GM10266 (cell line): ENCODE results near the gene LCLAT1.

Experiments
- DNase-seq: peaks from one replicate; pipeline ENCODE4 v3.0.0; 2012; ENCODE audit errors: extremely low spot score
- CTCF ChIP-seq: IDR thresholded peaks from 2 replicates; pipeline ENCODE4 v1.5.1; 2012; ENCODE audit warnings: mild to moderate bottlenecking, low read depth; ENCODE audit not compliant: control insufficient read depth, insufficient read depth; ENCODE audit errors: missing control alignments

The LCLAT1 gene

DNA sequence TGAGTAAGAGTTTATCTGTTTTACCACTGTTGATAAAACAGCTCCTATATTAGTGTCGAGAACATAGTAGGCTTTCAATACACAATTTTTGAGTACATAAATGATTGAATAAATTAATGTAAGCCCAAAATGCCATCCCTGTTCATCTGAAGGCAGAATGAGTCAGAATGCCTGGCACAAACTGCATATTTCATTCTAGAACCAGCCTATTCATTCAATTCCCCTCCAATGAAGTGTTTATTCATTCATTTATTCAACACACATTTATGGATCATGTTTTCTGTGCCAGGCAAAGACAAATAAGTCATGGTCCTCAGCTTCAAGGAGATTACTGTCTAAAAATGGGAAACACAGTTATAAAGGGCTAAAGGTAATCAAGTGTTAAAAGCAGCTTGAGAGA lies 22.8 kb upstream of the LCLAT1 start:
- no peak for TF ChIP-seq CTCF
- DNase-seq, result no peak

DNA sequence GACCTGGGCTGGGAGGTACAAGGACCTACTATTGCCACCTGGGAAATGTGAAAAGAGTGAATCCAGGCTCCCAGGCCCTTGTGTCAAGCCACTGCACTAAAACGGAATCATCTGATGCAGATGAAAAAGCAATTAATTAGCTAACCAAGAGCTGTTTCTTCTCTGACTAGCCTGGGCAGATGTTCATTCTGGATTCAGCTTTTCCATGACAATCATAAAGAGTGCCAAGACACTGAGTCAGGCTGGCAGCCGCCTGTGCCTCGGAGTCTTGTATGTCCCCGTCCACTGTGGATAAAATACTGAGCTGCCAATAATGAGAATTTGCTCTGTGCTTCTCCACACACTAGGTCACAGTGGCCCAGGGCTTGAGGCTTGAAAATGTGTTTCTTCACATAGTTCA lies 21.7 kb upstream of the LCLAT1 start:
- no peak for TF ChIP-seq CTCF
- DNase-seq, result no peak

GRCh38 chr2:30427606-30428347 lies 19.3 kb upstream of the LCLAT1 start:
- TF ChIP-seq CTCF, result no peak
- no peak for DNase-seq

DNA sequence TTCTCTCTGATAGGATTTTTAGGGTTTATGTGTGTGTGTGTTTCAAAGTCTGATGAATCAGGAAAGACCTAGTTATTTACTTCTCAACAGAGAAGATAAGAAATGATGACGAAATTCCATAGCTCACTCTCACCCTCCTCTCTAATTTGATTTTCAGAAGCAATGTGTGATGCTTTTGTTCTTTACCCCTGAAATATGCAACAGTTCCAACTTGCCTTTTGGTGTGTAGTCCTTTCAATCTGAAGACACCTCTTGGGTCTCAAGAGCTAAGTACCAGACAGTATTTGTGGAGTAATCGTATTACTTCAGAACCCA lies 18.7 kb upstream of the LCLAT1 start:
- TF ChIP-seq CTCF, result no peak
- DNase-seq, result no peak

GRCh38 chr2:30428827-30429461 lies 18.1 kb upstream of the LCLAT1 start:
- no peak for DNase-seq
- no peak for TF ChIP-seq CTCF

GRCh38 chr2:30433541-30434299 lies 13.3 kb upstream of the LCLAT1 start:
- no peak for DNase-seq

More at GRCh38 chr2:30433541-30434299, 13.3 kb upstream of the LCLAT1 start:
- no peak for TF ChIP-seq CTCF
